Cortex of kidney (tissue), 1 donor: ENCODE data around the gene CHRNA4.

Source experiments
- DNase-seq: peaks from one replicate; lab custom pipeline; 2025; lab: John Stamatoyannopoulos, UW

Gene CHRNA4

GRCh38 chr20:63363981-63364561 is 2.9 kb upstream of the CHRNA4 start:
- DNase-seq, result no peak

- no peak for DNase-seq
Measured at GRCh38 chr20:63363013-63363957, 2.1 kb upstream of the CHRNA4 start.

GRCh38 chr20:63362436-63363009 is 1.4 kb upstream of the CHRNA4 start:
- no peak for DNase-seq

- DNase-seq, result no peak
Measured at GRCh38 chr20:63361519-63362435, 628 bp upstream of the CHRNA4 start.

GRCh38 chr20:63359937-63360849 is 956 bp downstream of the CHRNA4 start:
- DNase-seq, result no peak

GRCh38 chr20:63359164-63359934 is 1.8 kb downstream of the CHRNA4 start:
- no peak for DNase-seq

GRCh38 chr20:63357921-63358905 is 2.9 kb downstream of the CHRNA4 start:
- DNase-seq, result no peak

- no peak for DNase-seq
Measured at GRCh38 chr20:63356931-63357879, 3.9 kb downstream of the CHRNA4 start.

GRCh38 chr20:63356511-63356910 is 4.6 kb downstream of the CHRNA4 start:
- no peak for DNase-seq

- no peak for DNase-seq
Measured at GRCh38 chr20:63355781-63356295, 5.3 kb downstream of the CHRNA4 start.

- no peak for DNase-seq
Measured at GRCh38 chr20:63354636-63355350, 6.4 kb downstream of the CHRNA4 start.

GRCh38 chr20:63352811-63353221 is 8.3 kb downstream of the CHRNA4 start:
- no peak for DNase-seq

GRCh38 chr20:63351811-63352591 is 9.1 kb downstream of the CHRNA4 start:
- no peak for DNase-seq

GRCh38 chr20:63351326-63351700 is 9.8 kb downstream of the CHRNA4 start:
- no peak for DNase-seq

GRCh38 chr20:63350597-63351325 is 10.4 kb downstream of the CHRNA4 start:
- DNase-seq, result no peak
